ENCODE measurements around the gene ARHGAP1.
"Not testable (repeated sequence)": the region's sequence is repeated elsewhere in the genome, so short reads cannot be mapped to it uniquely, and the experiment has no call there.

ARHGAP1 gene

DNA sequence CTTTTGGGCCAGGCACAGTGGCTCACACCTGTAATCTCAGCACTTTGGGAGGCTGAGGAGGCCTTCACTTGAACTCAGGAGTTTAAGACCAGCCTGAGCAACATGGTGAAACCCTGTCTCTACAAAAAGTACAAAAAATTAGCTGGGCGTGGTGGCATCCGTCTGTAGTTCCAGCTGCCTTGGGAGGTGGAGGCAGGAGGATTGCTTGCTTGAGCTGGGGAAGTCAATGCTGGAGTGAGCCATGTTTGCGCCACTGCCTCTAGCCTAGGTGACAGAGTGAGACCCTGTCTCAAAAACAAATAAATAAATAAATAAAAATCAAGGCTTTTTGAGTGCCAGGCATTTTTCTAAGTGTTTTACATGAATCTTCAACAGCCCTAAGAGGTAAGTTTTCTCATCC, 29.9 kb downstream of the ARHGAP1 start:
- not testable (repeated sequence) for DNase-seq

GRCh38 chr11:46669711-46670139, 30.7 kb downstream of the ARHGAP1 start:
- no peak for DNase-seq

- DNase-seq = no peak
Observed at GRCh38 chr11:46668480-46669085, 31.8 kb downstream of the ARHGAP1 start.

- no peak for DNase-seq
Observed at GRCh38 chr11:46667043-46667481, 33.4 kb downstream of the ARHGAP1 start.

DNA sequence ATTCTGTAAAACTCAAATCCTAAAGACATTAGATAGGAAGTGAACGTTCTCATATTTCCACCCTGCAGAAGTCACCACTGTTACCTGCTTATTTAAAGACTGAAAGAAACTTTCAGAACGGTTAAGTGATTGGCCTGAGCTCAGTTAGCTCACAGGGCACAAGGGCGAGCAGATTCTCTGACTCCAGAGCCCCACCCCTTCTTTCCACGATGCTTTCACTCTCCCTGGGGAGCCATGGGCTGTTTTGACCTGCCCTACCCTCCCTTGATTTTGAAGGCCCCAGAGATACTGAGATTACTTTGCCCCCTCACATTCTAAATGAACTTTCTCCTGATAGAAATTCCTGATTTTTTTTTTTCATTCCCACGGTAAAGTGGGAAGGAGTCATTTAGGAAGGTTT, 33.9 kb downstream of the ARHGAP1 start:
- no peak for DNase-seq

- DNase-seq = no peak
Observed at GRCh38 chr11:46665356-46665755, 35.1 kb downstream of the ARHGAP1 start.

DNA sequence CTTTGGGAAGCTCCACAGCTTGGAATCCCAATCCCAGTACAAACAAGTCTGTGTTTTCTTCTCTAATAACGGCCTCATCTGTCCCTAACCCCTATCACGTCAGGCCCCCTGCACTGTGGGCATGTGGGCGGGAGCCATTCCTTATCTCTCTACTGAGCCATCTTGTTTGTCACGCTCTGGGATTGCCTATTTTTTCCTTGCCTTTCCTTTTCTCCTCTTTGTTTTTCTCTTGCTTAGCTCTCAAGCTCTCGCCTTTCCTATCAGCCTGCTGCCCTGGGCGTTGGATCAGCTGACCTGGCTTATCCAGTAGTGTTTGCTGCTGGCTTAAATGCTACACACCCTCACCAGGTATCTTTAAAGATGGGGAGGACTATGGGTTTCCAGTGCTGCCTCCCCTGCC, 35.8 kb downstream of the ARHGAP1 start:
- DNase-seq = no peak

DNA sequence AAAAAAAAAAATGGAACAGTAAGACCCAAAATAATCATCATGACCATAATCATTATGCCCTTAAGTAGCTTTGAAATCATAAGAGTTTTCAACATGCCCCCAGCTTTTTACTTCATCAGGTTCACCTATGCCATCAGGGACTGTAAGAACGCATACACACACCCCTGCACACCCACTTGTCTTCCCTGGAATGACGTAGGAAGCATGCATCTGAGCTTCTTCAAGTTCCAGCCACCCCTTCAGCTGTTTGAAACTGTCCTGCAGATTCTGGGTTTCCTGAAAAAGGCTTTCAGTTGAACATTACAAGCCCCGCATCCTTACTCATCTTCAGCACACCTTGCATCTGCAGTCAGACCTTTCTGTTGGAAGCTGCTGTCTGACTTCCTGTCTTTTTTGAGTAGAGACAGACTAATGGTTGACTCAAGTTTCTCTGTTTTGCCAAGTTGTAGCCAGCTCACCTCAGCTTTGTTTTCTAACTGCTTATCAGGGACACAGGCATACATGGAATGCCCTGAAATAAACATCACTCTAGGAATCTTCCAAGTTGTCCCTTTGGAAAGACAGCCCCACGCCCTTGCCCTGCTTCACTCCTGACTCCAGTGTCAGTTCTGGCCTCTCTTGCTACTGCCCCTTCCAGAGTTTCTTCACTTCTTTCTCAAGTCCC, 37.0 kb downstream of the ARHGAP1 start:
- no peak for DNase-seq

GRCh38 chr11:46662366-46662765, 38.1 kb downstream of the ARHGAP1 start:
- DNase-seq = no peak

DNA sequence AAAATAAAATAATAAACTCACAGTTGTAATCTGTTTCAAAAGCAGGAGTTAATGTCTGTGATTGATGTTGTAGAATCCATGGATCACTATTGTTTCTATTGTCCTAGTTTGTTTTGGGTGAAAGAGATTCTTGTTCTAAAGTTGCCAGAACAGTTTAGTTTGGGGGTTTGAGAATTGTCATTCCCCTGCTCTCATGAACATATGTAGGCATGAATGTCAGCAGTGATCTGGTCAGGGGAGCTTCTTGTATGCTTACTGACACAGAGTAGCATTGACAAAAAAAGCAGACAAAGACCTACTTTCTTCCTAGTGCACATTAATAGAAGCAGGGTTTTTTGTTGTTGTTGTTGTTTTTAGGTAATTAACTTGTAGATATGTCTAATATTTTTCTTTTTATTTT, 38.6 kb downstream of the ARHGAP1 start:
- DNase-seq = no peak

GRCh38 chr11:46659908-46660307, 40.5 kb downstream of the ARHGAP1 start:
- DNase-seq = no peak

- DNase-seq = no peak
Observed at GRCh38 chr11:46658259-46658658, 42.2 kb downstream of the ARHGAP1 start.

- no peak for DNase-seq
Observed at GRCh38 chr11:46657186-46657585, 43.2 kb downstream of the ARHGAP1 start.

- no peak for DNase-seq
Observed at GRCh38 chr11:46655631-46656030, 44.8 kb downstream of the ARHGAP1 start.

- no peak for DNase-seq
Observed at GRCh38 chr11:46649180-46649738, 51.2 kb downstream of the ARHGAP1 start.

DNA sequence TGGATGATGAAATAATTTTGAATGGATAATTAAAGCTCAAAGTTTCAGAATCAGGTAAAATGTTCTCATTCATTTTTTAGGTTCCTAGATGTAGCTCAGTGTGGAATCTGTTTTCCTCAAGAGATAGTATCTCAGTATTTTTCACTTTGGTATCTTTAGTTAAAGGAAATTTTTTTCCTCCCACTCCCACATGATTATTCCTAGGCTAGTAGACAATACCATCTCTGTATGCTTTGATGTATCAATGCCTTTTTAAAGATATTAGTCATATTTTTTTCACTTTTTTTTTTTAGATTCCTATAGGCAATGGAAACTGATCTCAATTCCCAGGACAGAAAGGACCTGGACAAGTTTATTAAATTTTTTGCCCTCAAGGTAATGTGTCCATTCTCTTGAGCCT, 56.4 kb downstream of the ARHGAP1 start:
- DNase-seq = no peak

DNA sequence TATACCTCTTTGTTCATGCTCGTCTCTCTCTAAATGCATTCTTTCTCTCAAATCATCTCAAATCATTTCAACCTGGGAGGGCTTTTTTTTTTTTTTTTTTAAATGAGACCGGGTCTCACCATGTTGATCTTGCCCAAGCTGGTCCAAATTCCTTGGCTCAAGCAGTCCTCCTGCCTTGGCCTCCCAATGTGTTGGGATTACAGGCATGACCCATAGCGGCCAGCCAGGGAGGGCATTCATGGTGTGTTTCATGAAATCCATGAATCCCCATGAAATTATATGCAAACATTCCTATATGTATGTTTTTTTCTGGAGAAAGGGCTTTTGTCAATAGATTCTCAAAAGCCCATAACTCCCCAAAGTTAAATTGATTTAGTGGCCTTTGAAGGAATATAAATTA, 56.9 kb downstream of the ARHGAP1 start:
- DNase-seq = no peak

- DNase-seq = no peak
Observed at GRCh38 chr11:46642627-46643335, 57.6 kb downstream of the ARHGAP1 start.

DNA sequence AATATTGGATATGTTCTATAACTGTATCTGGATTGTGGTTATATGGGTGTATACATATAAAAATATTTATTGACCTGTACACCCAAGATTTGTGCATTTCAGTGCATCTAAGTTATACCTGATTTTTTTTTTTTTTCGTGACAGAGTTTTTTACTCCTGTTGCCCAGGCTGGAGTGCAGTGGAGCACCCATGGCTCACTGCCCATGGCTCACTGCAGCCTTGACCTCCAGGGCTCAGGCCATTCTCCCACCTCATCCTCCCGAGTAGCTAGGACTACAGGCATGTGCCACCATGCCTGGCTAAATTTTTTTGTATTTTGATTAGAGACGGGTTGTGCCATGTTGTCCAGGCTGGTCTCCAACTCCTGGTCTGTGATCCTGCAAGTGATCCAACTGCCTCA, 58.8 kb downstream of the ARHGAP1 start:
- no peak for DNase-seq

DNA sequence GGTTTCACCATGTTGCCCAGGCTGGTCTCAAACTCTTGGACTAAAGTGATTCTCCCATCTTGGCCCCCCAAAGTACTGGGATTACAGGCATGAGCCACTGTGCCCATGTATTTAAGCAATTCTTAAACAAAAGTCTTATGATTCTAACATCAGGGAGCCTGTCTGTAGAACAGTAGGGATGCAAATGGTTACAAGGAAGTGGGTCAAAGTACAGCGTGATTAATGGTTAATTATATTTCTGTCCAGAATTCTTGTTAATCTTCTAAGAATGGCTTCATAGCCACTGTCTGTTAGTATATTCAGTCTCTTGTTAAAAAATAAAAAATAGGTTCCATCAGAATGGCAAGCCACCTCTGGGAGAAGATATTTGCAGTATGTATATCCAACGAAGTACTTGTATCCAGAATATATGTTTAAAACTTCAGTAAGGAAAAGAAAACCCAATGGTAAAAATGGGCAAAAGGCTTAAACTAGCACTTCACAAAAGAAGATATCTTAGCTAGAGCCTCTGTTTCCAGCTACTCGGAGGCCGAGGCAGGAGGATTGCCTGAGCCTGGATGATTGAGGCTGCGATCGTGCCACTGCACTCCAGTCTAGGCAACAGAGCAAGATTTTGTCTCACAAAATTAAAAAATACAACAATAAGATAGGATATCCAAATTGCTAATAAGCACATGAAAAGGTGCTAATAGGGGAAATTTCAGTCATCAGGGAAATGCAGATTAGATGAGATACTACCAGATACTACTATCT, 60.2 kb downstream of the ARHGAP1 start:
- no peak for DNase-seq

GRCh38 chr11:46639197-46639839, 61.1 kb downstream of the ARHGAP1 start:
- DNase-seq = no peak

DNA sequence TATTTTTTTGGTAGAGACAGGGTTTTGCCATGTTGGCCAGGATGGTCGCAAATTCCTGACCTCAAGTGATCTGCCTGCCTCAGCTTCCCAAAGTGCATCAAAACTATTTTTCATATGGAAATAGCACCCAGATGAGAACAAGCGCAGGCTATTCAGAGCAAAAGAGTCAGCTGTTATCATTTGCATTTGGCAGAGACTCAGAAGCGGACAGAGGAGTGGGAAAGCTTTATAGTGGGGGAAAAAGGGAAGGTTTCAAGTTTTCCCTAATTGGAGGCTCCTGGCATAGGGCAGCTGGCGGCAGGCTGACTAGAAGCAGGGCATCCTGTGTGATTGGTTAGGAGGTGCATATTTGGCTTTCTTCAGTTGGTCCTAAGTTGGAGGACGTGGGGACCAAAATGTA, 62.9 kb downstream of the ARHGAP1 start:
- DNase-seq = no peak

Data from activated effector memory CD4-positive, alpha-beta T cell treated with Interleukin-2 at 50 U/mL for 16 hours (primary cell).